ENCODE results near the gene SLC16A12.

- TF ChIP-seq USF2 (IDR thresholded peaks at IDR 0.05; ENCODE audit: low read depth, low read length): no peak
- TF ChIP-seq MXI1 (IDR thresholded peaks at IDR 0.05; ENCODE audit: borderline replicate concordance, low read depth, low read length): no peak
- no peak for TF ChIP-seq CTCF (conservative IDR thresholded peaks at IDR 0.05; ENCODE audit: low read depth, low read length)
- no peak for TF ChIP-seq BHLHE40 (IDR thresholded peaks at IDR 0.05; ENCODE audit: low read depth, low read length)
- TF ChIP-seq SMC3 (IDR thresholded peaks at IDR 0.05; ENCODE audit: low read depth, low read length): no peak
- TF ChIP-seq CEBPB (IDR thresholded peaks at IDR 0.05; ENCODE audit: low read depth, low read length): no peak
- no peak for TF ChIP-seq POLR2A (IDR thresholded peaks at IDR 0.05; ENCODE audit: low read depth, low read length)
- no peak for TF ChIP-seq MAFK (IDR thresholded peaks at IDR 0.05; ENCODE audit: low read depth, low read length)
- no peak for TF ChIP-seq RFX5 (IDR thresholded peaks at IDR 0.05; ENCODE audit: low read depth, low read length)
- no peak for TF ChIP-seq ELK1 (IDR thresholded peaks at IDR 0.05; ENCODE audit: borderline replicate concordance, low read depth, low read length)
- TF ChIP-seq MAZ (IDR thresholded peaks at IDR 0.05; ENCODE audit: borderline replicate concordance, low read depth, low read length): no peak
- TF ChIP-seq RCOR1 (IDR thresholded peaks at IDR 0.05; ENCODE audit: insufficient replicate concordance, low read length): no peak
Measured at GRCh38 chr10:89438525-89438924, 96.9 kb downstream of the SLC16A12 start.

Measured in IMR-90 (cell line).